ENCODE measurements around the gene TNFRSF4.

DNA sequence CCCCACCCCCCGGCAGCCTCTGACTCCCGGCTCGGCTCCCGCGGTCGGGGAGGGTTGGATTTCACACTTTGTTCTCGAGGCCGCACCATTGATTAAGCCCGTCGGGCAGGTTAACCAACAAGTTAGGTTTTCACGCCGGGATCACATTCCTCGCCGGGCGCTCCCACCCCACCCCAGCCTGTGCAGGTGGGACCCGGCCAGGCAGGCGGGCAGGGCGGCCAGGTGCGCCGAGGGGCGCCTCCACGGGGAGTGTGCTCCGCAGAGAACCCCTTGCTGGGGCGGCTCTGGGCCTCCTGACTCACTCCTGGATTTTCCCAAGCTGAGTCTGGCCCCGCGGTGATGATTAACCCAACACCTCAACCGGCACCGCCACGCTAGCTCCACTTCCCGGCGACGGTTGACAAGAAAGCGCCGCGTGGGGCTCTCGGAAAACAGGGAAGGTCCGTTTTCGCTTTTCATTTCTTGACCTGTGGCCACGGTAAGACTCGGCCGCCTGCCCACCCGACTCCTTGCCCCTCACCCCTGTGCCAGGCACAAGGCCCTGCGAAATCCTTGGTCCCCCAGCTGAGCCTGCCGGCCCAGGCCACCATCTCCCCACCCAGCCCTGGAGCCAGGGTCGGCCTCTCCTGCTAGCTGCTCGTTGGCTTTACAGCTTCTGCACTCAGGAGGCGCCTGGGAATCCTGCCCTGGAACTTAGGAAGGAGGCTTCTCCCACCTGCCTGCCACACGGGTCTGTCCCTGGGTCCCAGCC, 49.1 kb downstream of the TNFRSF4 start:
- TF ChIP-seq MXI1 (IDR thresholded peaks at IDR 0.05; ENCODE audit: low read depth, low read length): no peak
- TF ChIP-seq, protein P1, sequence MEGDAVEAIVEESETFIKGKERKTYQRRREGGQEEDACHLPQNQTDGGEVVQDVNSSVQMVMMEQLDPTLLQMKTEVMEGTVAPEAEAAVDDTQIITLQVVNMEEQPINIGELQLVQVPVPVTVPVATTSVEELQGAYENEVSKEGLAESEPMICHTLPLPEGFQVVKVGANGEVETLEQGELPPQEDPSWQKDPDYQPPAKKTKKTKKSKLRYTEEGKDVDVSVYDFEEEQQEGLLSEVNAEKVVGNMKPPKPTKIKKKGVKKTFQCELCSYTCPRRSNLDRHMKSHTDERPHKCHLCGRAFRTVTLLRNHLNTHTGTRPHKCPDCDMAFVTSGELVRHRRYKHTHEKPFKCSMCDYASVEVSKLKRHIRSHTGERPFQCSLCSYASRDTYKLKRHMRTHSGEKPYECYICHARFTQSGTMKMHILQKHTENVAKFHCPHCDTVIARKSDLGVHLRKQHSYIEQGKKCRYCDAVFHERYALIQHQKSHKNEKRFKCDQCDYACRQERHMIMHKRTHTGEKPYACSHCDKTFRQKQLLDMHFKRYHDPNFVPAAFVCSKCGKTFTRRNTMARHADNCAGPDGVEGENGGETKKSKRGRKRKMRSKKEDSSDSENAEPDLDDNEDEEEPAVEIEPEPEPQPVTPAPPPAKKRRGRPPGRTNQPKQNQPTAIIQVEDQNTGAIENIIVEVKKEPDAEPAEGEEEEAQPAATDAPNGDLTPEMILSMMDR (IDR thresholded peaks at IDR 0.05 in 2 of 3, conservative IDR thresholded peaks at IDR 0.05 in 1 of 3; ENCODE audit: control insufficient read depth in 2 of 3, extremely low read depth in 1 of 3, insufficient read depth in 1 of 3, low read depth in 3 of 3, low read length in 3 of 3): no peak
- TF ChIP-seq POLR2A (IDR thresholded peaks at IDR 0.05; ENCODE audit: low read depth, low read length): no peak
- no peak for TF ChIP-seq NFYB (IDR thresholded peaks at IDR 0.05; ENCODE audit: insufficient read depth, low read depth, low read length)
- no peak for TF ChIP-seq BACH1 (IDR thresholded peaks at IDR 0.05; ENCODE audit: borderline replicate concordance)
- TF ChIP-seq BHLHE40 (IDR thresholded peaks at IDR 0.05; ENCODE audit: borderline replicate concordance in 1 of 2, low read depth in 2 of 2, low read length in 1 of 2): no peak
- no peak for TF ChIP-seq MAX (IDR thresholded peaks at IDR 0.05; ENCODE audit: low read depth, low read length)
- TF ChIP-seq CBX3 (IDR thresholded peaks at IDR 0.05; ENCODE audit: borderline replicate concordance, low read depth): no peak
- no peak for TF ChIP-seq CBFB (IDR thresholded peaks at IDR 0.05; ENCODE audit: low read depth)
